K562 (cell line): ENCODE data around the gene ANAPC5. TPM values are rescaled to one million over a fixed set of nuclear protein-coding genes. Genes with fewer than 3 reads are reported as not detected.
A peak's percentile ranks its signal among the peaks of the same experiment; 100 is the strongest.

Source experiments
- ATAC-seq: fragments of 200-7000 bp; cut with Tn5 transposase; 3 replicates; pipeline ENCODE4 v1.9.1; 2020; ENCODE audit warnings: moderate library complexity
- BruUV-seq: library from RNA; stranded (reverse); fragments of 400-500 nt; replicated peaks from 2 replicates; lab custom pipeline; 2021; lab: Mats Ljungman, UMichigan
- CTCF ChIA-PET: fragments of 300-600 bp; formaldehyde crosslinking; extraction: SDS; loops from one replicate; lab custom pipeline; 2021; ENCODE audit warnings: low intra/inter-chr PET ratio; lab: Yijun Ruan, JAX
- POLR2A ChIA-PET: fragments of 300-600, 350-650 bp; sonication (Branson Sonifier 250); formaldehyde crosslinking; extraction: SDS; loops from one replicate; lab custom pipeline; 2021; ENCODE audit warnings: antibody characterized with exemption, inconsistent platforms; lab: Yijun Ruan, JAX
- DNase-seq, 4 experiments: peaks; one replicate each; pipeline versions ENCODE4 v3.0.0 to v3.0.0-alpha.2; 2011 to 2018; ENCODE audit warnings: low spot score in 3 of 4, mixed read lengths in 3 of 4; ENCODE audit errors: extremely low read depth in 1 of 4
- FAIRE-seq: peaks from 2 replicates; lab custom pipeline; 2011; peaks lifted over from hg19 to GRCh38; lab: Jason Lieb, UNC
- H2AFZ ChIP-seq: 2 replicates; pipeline ENCODE4 v1.6.0; 2011; ENCODE audit warnings: low read depth, low read length, control low read depth, inconsistent platforms
- H3K27ac ChIP-seq: fragments of 200-600 bp; 3 replicates; pipeline ENCODE4 v1.8.0; 2011; ENCODE audit warnings: low read depth, mild to moderate bottlenecking, control low read depth, inconsistent platforms, low read length, moderate library complexity, mixed read lengths; ENCODE audit errors: extremely low read depth
- H3K27me3 ChIP-seq, 2 experiments: fragments of 300-600 bp in 1 of 2; 2 replicates in 1 of 2; 3 replicates in 1 of 2; pipeline versions ENCODE4 v1.6.0 to v1.8.0; 2011; ENCODE audit warnings: inconsistent platforms in 2 of 2, low read length in 2 of 2, mild to moderate bottlenecking in 1 of 2, mixed read lengths in 1 of 2, moderate library complexity in 1 of 2; ENCODE audit not compliant: control insufficient read depth in 2 of 2, insufficient read depth in 2 of 2
- H3K36me3 ChIP-seq: fragments of 300-600 bp; 3 replicates; pipeline ENCODE4 v1.8.0; 2011; ENCODE audit warnings: mild to moderate bottlenecking, low read length, inconsistent platforms; ENCODE audit not compliant: control insufficient read depth, insufficient read depth
- H3K4me1 ChIP-seq, 2 experiments: fragments of 200-600 bp in 1 of 2; replicated peaks in 1 of 2; 2 replicates in 1 of 2; 3 replicates in 1 of 2; pipeline versions ENCODE4 v1.5.1 to v1.8.0; 2011; ENCODE audit warnings: inconsistent platforms in 2 of 2, low read length in 2 of 2, mild to moderate bottlenecking in 1 of 2, mixed read lengths in 1 of 2, moderate library complexity in 1 of 2; ENCODE audit not compliant: control insufficient read depth in 2 of 2, insufficient read depth in 2 of 2
- H3K4me2 ChIP-seq: 2 replicates; pipeline ENCODE4 v1.6.1; 2011; ENCODE audit warnings: low read length, control low read depth, inconsistent platforms, mixed read lengths; ENCODE audit not compliant: insufficient read depth
- H3K4me3 ChIP-seq: fragments of 200-600 bp; sonication (generic), shearing (Covaris generic); 2 replicates; pipeline ENCODE4 v1.5.1; 2016; ENCODE audit warnings: control low read depth, inconsistent platforms
- H3K79me2 ChIP-seq: fragments of 200-600 bp; 3 replicates; pipeline ENCODE4 v1.8.0; 2011; ENCODE audit warnings: low read length, inconsistent platforms; ENCODE audit not compliant: control insufficient read depth, insufficient read depth
- H3K9ac ChIP-seq, 2 experiments: 2 replicates each; pipeline versions ENCODE4 v1.6.0 to v1.6.1; 2011; ENCODE audit warnings: low read depth in 2 of 2, low read length in 2 of 2, control low read depth in 1 of 2, inconsistent platforms in 1 of 2, mild to moderate bottlenecking in 1 of 2, mixed read lengths in 1 of 2; ENCODE audit not compliant: insufficient read depth in 1 of 2
- H3K9me1 ChIP-seq: one replicate; pipeline ENCODE4 v1.6.0; 2011; ENCODE audit warnings: inconsistent platforms, mild to moderate bottlenecking, low read length, moderate library complexity; ENCODE audit not compliant: control insufficient read depth, insufficient read depth
- H3K9me3 ChIP-seq: replicated peaks from 2 replicates; pipeline ENCODE4 v1.5.1; 2011; ENCODE audit warnings: low read depth, low read length, inconsistent platforms; ENCODE audit not compliant: control insufficient read depth, insufficient read depth
- H4K20me1 ChIP-seq: replicated peaks from 2 replicates; pipeline ENCODE4 v1.6.1; 2011; ENCODE audit warnings: low read length, inconsistent platforms, mixed read lengths; ENCODE audit not compliant: control insufficient read depth, insufficient read depth
- NCOR1 ChIP-seq: fragments of 450-650 bp; IDR thresholded peaks from 2 replicates; pipeline ENCODE4 v1.6.1; 2016; ENCODE audit warnings: mild to moderate bottlenecking, moderate library complexity
- ZFP36 ChIP-seq: fragments of 150-350 bp; IDR thresholded peaks from 2 replicates; pipeline ENCODE4 v1.6.1; 2018; ENCODE audit warnings: low read length, low read depth; ENCODE audit not compliant: partially characterized antibody
- ZNF347 ChIP-seq: fragments of 450-650 bp; formaldehyde crosslinking; IDR thresholded peaks from 2 replicates; pipeline ENCODE4 v1.4.0; 2020; ENCODE audit warnings: low read depth, mild to moderate bottlenecking, moderate library complexity
- WGBS: fragments of 100-300 bp; shearing (Covaris generic); methylation state at CpG from one replicate; pipeline ENCODE4 v1.1.6; 2016; ENCODE audit warnings: low coverage, mixed read lengths; ENCODE audit not compliant: insufficient coverage; ENCODE audit errors: missing lambda C conversion rate; 5-methylcytosine and 5-hydroxymethylcytosine counted together
- in situ Hi-C: fragments of 300-500 bp; cut with MboI; formaldehyde crosslinking; loops from 4 replicates; pipeline ENCODE4 v1.15.0; 2018; ENCODE audit warnings: inconsistent platforms, mixed read lengths
- intact Hi-C: fragments of 100-400 bp; cut with micrococcal nuclease; formaldehyde crosslinking; loops from 2 replicates; pipeline ENCODE4 v1.14.2; 2022
- polyA plus RNA-seq, 8 experiments: library from polyadenylated mRNA; depleted of rRNA in 4 of 8; stranded (reverse) in 5 of 8; unstranded in 3 of 8; fragments of >200 nt; fragmentation: Nextera tagmentation in 2 of 8; fragmentation: Illumina TruSeq in 1 of 8; extraction: Ambion mirVana in 2 of 8; extraction: Trizol in 1 of 8; gene quantifications; 2 replicates each; pipeline versions ENCODE4 v1.2.1 to v1.2.3, GENCODE V29; 2011 to 2014; ENCODE audit warnings: inconsistent platforms in 1 of 8, missing spikeins in 1 of 8
- total RNA-seq, 7 experiments: library from RNA; depleted of rRNA in 6 of 7; stranded (reverse); fragments of >200 nt in 6 of 7; fragmentation: Illumina TruSeq in 2 of 7; extraction: Trizol in 2 of 7; gene quantifications; 2 replicates each; pipeline versions ENCODE4 v1.2.1 to v1.2.3, GENCODE V29; 2011 to 2021; ENCODE audit warnings: low replicate concordance in 1 of 7
- TF ChIP-seq, protein P1 (sequence below), 2 experiments: fragments of 450-650 bp in 1 of 2; sonication (generic) in 1 of 2; formaldehyde crosslinking in 1 of 2; IDR thresholded peaks in 1 of 2; conservative IDR thresholded peaks in 1 of 2; 2 replicates each; pipeline versions ENCODE4 v1.6.1 to v1.8.1; 2016 to 2023; ENCODE audit warnings: mild to moderate bottlenecking in 2 of 2, moderate library complexity in 2 of 2, inconsistent platforms in 1 of 2, missing genetic modification reagents in 1 of 2

ANAPC5 gene
- total and polyA plus RNA-seq, 9 of the 15 experiments (the other 6 are each of a cell fraction or from before 2014, with no cell fraction given): 136 to 315 (median 197) TPM

DNA sequence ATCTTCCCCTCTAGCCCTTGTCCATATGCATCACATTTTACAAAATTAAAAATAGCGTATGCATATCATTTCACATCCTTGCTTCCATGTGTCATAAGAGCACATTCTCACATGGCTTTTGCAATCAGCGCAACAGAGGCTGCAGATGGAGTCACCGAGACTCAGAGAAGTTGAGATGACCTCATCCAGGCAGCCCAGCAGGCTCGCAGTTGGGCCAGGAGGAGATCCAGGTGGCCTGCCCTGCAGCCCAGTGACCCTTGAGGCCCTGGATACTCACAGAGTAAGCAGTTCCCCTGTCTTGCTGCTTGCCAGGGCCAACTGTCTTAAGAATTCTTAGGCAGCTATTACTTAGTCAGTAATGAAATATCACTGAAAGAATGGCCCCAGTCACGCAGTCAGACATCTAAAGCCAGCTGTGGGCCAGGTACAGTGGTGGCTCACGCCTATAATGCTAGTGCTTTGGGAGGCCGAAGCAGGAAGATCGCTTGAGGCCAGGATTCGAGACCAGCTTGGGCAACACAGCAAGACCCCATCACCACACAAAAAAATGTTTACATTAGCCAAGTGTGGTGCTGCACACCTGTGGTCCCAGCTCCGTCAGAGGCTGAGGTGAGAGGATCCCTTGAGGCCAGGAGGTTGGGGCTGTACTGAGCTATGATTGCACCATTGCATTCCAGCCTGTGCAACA, 64.8 kb downstream of the ANAPC5 start:
- Histone ChIP-seq H3K4me1 (peaks cover 12 to 20% of the 10 kb centered on the region in 2 experiments; a peak in 4 of 5 replicates), H3K4me3 (no peak overlapping the region), H3K79me2 (peaks cover 7% of the 10 kb centered on the region; the same call in 1 of the 3 replicates), H3K4me2 (no peak overlapping the region), H3K9me1 (no peaks in the 10 kb centered on the region), H3K36me3 (peaks cover 18% of the 10 kb centered on the region; the same call in 2 of the 3 replicates), H3K9me3 (no peaks in the 10 kb centered on the region), H2AFZ (no peak overlapping the region), H3K9ac (no peak overlapping the region), H3K27me3 (no peaks in the 10 kb centered on the region), H4K20me1 (peaks cover 27% of the 10 kb centered on the region), H3K27ac (no peak overlapping the region)
- DNase-seq: no peak
- ChIA-PET POLR2A (interaction anchor here (0.5 to 1.8 kb wide), 5 partner anchors 9 to 53 kb away, joined by 3 to 6 read pairs (median 3); no protein-coding TSS in a partner anchor), CTCF (no interaction called here)
- no TSS peak for BruUV-seq
- FAIRE-seq: no peak
- no peak for TF ChIP-seq NCOR1
- TF ChIP-seq ZFP36: peak; percentile 5
- no peak for TF ChIP-seq ZNF347 (CRISPR knock-in tag)
- TF ChIP-seq, protein P1, sequence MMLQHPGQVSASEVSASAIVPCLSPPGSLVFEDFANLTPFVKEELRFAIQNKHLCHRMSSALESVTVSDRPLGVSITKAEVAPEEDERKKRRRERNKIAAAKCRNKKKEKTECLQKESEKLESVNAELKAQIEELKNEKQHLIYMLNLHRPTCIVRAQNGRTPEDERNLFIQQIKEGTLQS (IDR thresholded peaks at IDR 0.05): peak; percentile 55
- TF ChIP-seq, protein P1 (CRISPR knock-in tag; conservative IDR thresholded peaks at IDR 0.05): no peak
- ATAC-seq: no peak
- 85% methylated on average over 10 of the region's 10 CpGs for WGBS
- in situ Hi-C loops (no loop called here), intact Hi-C loops (no loop called here)
